GM21825 (cell line): ENCODE results near the gene POLR1H.
"Not testable (repeated sequence)": the region's sequence is repeated elsewhere in the genome, so short reads cannot be mapped to it uniquely, and the experiment has no call there.

Experiments used
- ATAC-seq: cut with Tn5 transposase; IDR thresholded peaks from one replicate; pipeline ENCODE4 v1.9.1; 2021; ENCODE audit warnings: mild to moderate bottlenecking, moderate library complexity; ENCODE audit not compliant: unreplicated experiment

POLR1H gene, protein sequence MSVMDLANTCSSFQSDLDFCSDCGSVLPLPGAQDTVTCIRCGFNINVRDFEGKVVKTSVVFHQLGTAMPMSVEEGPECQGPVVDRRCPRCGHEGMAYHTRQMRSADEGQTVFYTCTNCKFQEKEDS

DNA sequence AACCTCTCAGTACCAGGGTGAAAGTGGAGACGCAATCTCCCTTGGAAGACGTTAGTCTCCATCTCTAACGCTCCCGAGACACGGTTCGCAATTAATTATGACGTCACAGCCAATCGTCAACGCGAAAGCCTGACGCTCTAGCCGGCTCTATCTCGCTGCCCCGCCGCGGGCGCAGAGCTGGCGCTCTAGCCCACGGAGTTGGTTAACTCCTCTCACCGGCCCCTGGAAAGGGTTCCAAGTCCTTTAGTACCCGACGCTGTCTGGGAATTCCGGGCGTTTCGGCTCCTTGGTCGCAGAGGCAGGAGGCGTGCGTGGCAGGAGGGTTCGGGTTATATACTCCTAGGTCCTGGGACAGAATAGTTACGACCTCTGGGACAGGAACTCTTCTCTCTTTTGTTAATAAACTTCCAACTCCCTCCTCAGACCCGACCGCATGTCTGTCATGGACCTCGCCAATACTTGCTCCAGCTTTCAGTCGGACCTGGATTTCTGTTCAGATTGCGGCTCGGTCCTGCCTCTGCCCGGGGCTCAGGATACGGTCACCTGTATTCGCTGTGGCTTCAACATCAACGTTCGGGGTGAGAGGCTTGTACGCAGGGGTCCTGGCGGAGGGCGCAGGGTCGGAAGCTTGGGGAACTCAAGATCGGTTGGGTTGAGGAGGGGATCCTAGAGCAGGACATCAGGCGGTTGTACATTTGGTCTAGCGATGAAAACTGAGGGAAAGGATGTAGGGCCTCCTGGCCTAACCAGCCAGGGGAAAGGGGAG, at the start of gene POLR1H:
POLR1H (plus strand) TSS at position 174 of the 766 bp plus-strand sequence; CDS start at position 434, 260 bp downstream.
- peak; percentile 78 for ATAC-seq

DNA sequence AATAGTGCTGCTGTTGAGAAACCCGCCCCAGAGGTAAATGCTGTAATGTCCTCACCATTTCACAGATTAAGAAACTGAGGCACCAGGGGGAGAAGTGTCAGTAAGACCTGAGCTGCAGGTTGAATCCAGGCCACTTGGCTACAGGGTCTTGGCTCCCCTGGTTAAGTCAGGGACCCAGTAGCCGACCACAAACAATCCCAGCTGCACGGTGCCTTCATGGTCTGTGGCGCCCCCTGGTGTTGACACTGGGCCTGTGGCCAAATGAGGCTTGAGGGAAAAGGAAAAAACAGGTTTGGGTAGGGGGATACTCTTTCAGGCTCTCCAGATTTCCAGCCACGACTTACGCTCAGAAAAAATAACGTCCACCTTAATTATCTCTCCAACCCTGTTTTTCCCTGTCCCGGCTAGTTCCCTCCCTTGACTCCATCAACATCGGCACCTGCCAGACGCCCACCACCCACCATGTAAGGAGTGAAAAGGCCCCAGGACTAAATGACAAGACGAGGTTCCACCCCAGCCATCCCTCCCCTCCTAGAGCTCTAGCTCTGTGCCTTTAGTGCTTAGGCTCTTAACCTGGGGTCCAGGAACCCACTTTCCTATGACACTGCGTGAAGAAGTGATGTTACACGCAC, 47.7 kb upstream of the POLR1H start:
- ATAC-seq: no peak

DNA sequence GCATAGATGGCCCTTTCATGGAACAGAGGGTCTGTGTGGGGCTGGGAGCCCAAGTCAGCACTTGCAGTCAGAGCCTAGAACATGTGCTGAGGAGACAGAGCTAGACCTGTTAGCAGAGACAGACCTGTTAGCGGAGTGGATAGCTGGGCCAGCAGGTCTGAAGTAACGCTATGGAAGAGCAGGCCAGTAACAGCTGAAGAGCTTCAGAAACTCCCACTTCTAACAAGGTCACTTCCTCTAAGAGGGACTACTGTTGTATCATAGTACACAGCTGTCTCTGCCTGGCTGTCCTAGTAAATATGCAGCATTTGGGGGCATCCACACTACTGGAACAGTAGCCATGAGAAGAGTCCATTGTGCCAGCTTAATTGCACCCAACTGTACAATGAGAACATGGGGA, 41.2 kb upstream of the POLR1H start:
- no peak for ATAC-seq

DNA sequence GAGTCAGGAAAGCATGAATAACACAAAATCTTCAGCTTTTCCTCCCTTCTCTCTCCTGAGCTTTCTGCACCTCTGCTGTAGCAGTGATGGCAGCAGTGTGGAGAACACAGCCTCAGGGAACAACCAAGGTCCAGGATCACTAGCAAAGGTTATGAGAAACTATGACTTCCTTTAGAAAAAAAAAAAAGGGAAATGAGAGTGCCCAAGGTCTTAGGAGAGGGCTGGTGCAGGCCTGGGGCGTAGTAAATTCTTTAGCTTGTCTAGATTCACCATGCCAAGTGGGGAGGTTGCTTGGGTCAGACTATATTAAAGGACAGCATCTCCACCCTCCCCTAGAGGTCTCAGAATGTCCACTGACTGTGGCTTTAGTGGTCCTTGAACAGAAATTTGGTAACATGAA, 40.4 kb upstream of the POLR1H start:
- no peak for ATAC-seq

DNA sequence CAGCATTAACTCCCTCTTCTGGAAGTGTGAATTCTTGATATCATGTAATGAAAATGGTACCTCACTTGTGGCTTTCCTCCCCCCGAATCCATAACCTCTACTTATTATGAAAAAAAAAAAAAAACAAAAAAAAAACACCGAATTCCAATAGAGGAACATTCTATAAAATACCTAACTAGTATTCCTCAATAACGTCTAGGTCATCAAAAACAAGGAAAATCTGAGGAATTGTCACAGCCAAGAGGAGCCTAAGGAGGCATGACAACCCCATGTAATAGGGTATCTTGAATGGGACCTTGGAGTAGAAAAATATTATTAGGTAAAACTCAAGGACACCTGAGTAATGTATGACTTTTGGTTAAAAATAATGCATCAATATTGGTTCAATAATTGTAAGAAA, 38.9 kb upstream of the POLR1H start:
- ATAC-seq: no peak

DNA sequence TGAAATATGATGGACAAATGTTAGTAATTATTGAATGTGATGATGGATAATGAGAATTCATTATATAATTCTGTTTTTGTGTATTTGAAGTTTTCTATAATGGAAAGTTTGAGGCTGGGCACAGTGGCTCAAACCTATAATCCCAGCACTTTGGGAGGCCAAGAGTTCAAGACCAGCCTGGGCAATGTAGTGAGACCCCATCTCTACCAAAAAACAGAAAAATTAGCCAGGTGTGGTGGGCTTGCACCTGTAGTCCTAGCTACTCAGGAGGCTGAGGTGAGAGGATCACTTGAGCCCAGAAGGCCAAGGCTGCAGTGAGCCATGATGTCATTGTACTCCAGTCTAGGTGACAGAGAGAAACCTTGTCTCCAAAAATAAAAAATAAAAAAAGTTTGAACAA, 38.4 kb upstream of the POLR1H start:
- not testable (repeated sequence) for ATAC-seq

DNA sequence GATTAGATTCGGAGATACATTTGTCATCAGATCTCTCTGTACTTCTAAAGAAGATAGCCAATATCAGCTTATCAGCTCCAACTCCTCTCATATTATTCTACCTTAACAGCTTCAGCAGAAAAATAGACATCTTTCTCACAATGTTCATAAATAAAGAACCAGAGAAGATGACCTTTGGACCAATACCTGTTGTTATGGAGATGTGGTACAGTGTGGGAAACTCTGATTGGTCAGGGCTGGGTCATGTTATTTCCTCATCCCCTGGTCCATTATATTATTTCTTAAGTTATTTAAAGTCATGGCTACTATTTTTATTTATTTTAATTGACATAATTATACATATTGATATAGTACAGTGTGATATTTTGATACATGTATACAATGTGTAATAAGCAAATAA, 35.9 kb upstream of the POLR1H start:
- no peak for ATAC-seq

DNA sequence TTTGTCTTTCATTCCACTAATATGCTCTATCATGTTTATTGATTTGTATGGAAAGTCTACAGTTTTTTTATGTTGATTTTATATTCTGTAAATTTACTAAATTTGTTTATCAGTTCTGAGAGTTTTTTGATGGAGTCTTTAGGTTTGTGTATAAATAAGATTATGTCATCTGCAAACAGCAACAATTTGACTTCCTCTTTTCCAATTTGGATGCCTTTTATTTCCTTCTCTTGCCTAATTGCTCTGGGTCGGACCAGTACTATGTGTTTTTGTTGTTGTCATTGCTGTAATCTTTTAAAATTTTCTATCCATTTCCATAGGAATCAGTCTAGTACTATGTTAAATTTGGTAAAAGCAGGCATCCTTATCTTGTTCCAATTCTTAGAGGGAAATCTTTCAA, 31.5 kb upstream of the POLR1H start:
- ATAC-seq: no peak

DNA sequence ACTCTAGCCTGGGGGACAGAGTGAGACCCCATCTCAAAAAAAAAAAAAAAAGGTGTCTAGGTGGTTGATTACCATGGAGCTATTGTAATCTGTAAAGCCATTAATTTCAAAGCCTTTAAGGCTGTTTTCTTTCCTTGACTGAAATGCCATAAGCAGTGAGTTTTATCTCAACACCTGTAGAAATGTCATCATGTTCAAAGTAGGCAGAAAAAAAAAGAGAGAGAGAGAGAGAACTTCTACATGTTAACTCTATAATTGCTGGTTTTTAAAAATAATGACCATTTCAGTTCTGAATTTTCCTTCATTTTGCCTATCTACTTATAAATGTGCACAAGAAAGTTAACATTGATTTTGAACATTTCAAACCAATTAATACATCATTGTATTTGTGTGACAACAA, 29.7 kb upstream of the POLR1H start:
- ATAC-seq: no peak

DNA sequence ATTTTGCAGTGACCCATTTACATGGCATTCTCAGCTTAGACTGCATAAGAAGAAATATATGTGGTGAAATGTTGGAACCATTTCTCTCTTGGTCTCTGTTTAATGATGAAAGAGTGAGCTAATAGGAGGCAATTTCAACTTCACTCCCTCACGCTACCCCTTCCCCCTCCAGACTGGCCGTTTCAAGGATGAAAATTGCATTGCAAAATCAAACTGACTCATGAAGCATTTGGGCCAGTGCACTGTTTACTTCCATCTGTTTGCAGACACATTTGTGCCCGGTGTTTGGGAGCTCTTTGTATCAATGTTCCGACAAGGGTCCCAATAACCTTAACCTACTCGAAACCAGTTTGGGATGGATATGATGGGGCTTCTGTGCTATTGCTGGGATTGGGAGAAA, 27.6 kb upstream of the POLR1H start:
- ATAC-seq: not testable (repeated sequence)

DNA sequence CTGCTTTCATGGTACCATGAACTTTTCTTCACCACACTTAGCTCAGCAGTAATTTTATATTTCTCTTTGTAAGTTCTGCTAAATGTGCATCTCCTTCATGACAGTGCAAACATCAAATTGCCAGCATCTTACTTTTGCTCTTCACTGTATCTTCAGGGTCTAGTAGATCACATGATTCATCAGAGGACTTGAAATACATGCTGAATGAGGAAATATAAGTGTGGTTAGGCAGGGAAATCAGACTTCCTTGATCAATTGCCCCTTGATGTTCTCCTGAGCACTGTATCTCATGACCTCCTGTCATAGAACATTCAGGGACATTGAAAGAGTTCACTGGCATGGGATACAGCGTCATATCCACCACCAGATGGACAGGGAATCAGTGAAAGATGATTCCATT, 25.3 kb upstream of the POLR1H start:
- no peak for ATAC-seq

DNA sequence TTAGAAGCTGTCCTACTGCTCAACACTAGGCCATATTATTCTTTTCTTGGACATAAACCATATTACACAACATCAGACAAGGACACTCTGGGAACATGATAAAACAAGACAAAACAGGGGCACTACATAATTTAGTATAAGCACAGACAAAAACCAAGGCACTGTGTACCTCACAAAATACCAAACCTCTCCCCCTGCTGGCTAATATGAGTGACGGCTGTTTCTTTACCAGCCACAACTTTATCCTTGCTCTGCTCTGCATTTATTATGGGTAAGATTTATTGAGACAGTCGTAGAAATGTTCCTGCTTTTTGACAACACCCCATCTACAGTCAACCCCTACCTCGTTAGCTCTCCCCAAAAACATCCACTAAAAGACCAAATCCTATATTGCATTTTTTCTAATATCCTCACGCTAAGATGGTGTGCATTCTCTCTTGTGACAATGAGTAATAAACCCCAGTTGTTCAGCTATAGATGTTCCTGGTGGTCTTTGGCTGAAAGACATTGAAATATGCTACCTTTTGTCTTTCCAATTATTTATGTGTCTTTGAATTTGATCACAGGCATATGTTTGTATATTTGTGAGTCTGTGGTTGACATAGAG, 23.8 kb upstream of the POLR1H start:
- ATAC-seq: no peak

DNA sequence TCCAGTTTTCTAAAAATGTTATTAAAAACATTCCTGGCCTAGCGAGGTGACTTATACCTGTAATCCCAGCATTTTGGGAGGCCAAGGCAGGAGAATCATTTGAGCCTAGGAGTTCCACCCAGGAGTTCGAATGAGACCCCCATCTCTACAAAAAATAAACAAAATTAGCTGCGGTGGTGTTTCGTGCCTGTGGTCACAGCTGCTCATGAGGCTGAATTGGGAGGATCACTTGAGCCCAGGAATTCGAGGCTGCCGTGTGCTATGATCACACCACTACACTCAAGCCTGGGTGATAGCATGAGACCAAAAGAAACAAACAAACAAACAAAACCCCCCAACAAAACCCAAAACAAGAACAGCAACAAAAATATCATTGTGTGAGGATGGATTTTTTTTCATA, 19.8 kb upstream of the POLR1H start:
- no peak for ATAC-seq

DNA sequence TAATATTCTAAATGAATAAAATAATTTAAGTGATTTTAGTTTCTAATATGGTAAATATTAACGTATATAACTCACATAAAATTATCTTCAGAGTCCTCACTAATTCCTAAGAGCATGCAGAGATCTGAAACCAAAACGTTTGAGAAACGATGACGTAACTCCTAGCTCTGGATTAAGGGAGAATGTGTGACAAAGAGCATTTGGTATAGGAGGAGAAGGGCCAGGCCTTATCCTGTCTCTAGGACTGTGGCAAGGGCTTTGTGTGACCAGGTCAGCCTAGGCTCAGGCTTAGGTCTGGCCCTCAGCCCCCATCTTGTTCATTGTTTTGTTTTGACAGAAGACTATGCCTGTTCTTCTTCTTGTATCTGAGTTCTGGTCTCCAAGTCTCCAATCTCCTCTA, 19.2 kb upstream of the POLR1H start:
- ATAC-seq: no peak

DNA sequence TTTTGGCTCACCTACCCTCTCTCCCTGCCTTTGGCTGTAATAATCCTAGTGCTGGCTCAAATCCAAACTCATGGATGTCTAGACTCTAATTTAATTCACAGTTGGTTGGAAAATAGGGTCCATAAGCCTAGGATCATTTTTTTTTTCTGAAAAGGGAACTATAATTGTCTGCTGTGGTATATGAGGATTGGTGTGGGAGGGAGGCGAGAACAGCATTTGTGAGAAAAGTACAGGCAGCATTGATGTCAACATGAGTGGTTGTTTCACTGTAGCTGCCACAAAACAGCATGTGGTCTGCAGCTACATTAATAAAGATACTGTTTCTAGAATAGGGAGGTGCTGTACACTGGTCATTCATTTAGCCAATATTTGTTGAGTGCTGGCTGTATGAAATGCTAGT, 18.6 kb upstream of the POLR1H start:
- no peak for ATAC-seq

DNA sequence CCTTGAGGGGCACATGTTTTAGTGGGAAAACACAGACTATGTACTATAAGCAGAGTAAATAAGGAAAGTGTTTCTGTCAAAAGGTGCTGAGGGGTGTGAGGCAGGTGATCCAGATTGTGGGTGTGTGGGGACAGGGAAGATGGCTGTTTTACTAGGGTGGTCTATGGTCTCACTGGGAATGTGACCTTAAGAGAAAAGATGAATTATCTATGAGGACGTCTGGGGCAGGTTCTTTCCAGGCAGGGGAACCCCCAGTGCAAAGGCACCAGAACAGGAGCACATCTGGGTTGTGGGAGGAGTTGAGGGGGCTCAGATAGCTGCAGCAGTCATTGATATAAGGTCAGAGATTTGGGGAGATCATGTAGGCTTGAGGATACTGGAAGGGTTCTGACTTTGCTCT, 18.2 kb upstream of the POLR1H start:
- ATAC-seq: no peak

DNA sequence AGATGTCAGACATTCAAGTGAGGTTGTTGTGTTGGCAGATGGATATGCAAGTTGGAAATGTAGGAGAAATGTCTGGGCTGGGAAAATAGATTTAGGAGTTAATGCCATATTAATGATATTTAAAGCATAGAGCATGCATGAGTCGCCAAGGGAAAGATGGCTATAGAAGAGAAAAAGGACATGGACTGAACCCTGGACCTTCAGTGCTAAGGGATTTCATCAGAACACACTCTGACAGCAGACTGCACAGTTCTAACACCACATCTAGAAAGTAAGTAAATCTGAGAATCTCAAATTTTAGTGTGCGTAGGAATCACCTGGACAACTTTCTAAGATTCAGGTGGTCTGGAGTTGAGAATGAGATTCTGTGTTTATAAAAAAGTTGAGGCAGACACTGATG, 17.3 kb upstream of the POLR1H start:
- no peak for ATAC-seq

DNA sequence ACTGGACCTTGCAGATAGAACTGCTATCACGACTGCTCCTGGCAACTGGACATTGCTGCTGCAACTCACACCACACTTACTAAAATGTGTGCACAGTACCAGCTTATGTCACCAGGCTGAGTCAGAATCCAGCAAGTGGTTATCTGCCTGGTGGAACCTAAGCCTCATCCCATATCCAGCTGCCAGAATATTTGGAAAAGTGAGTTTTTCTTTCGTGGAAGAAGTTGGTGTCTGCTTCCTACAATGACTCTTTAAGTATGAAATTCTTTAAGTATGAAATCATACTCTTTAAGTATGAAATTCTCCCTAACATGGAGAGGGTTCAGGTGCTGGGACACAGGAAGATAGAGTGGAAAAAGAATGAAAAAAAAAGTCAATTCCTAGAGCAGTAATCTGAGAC, 16.4 kb upstream of the POLR1H start:
- no peak for ATAC-seq

DNA sequence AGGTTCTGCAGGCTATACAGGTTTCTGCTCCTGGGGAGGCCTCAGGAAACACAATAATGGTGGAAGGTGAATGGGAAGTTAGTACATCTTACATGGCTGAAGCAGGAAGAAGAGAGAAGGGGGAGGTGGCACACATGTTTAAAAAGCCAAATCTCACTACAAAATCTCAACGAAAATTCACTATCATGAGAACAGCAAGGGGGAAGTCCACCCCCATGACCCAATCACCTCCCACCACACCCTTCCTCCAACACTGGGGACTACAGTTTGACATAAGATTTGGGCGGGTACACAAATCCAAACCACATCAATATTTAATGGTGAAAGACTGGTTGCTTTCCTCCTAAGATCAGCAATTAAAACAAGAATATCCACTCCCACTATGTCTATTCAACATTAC, 13.8 kb upstream of the POLR1H start:
- ATAC-seq: no peak

DNA sequence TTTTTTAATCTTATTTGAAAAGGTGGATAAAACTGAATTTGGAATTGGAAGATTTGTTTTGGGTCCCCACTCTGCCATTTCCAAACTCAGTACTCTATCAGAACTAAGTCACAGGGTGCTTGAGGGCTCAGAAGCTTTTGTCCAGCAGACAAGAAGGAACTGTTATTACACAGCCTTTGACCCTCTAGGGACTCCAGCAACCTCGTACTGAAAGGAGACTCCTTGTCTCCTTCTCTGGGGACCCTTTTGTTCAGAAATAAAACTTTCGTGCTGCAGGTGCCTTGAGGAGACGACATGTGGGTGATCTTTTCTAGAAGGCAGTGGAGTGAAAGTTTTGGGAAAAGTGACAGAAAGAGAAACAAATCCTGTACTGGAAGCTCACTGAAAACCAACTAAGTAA, 7.4 kb upstream of the POLR1H start:
- no peak for ATAC-seq

DNA sequence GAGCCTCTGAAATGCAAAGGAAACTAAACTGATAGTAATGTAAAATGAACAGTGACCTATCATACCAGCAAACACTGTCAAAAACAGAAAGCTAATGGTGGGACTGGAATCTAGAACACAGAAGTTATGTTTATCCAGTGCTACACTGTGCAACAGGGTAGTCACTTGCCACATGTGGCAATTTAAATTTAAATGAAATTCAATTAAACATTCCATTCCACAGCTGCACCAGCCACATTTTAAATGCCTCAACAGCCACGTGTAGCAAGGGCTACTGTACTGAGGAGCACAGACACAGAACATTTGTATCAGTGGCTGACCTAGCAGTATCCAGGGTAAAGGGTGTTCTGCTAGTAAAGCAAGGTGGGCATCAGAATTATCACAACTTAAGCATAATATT, 5.6 kb upstream of the POLR1H start:
- ATAC-seq: no peak

DNA sequence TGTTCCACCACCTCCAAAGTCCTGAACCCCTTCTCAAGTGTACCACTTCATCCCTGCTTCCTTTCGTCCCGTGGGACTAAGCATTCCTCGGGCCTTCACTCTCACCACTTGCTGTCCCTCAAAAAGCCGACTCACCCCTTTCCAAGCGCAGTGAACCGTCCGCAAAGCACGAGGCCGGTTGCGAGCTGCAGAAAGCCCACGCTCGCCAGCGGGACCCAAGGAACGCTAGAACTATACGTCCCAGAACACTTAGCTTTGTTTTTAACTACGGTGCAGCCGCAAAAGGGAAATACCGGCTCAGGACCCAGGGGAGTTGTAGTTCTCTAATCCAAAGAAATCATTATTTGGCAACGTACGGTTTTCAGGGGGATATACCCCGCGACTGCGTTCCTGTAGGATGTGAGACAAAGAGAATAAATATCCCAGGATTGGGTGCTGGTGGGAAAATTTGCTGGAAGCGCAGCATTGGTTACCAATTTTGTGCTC, 416 bp upstream of the POLR1H start:
- ATAC-seq: peak; percentile 31
